HepG2 (cell line): Measurements from ENCODE around the gene GLRX5. TPM values are rescaled to one million over a fixed set of nuclear protein-coding genes. Genes with fewer than 3 reads are reported as not detected.

Experiments used
- AKAP8 ChIP-seq: sonication (generic); formaldehyde crosslinking; IDR thresholded peaks from 2 replicates; pipeline ENCODE4 v1.5.1; 2020; ENCODE audit warnings: mild to moderate bottlenecking, missing genetic modification reagents
- ATF1 ChIP-seq: IDR thresholded peaks from 2 replicates; pipeline ENCODE4 v1.6.1; 2016; ENCODE audit warnings: mild to moderate bottlenecking, control low read depth
- ATRX ChIP-seq: sonication (generic); formaldehyde crosslinking; IDR thresholded peaks from 2 replicates; pipeline ENCODE4 v1.4.0; 2020; ENCODE audit warnings: missing genetic modification reagents, borderline replicate concordance
- CBX5 ChIP-seq: sonication (generic); formaldehyde crosslinking; IDR thresholded peaks from 2 replicates; pipeline ENCODE4 v1.4.0; 2020; ENCODE audit warnings: missing genetic modification reagents, borderline replicate concordance
- ELF3 ChIP-seq: IDR thresholded peaks from 2 replicates; pipeline ENCODE4 v1.6.1; 2016; ENCODE audit warnings: missing genetic modification reagents, missing compliant biosample characterization
- FOXA1 ChIP-seq, 2 experiments: fragments of 450-650 bp in 1 of 2; sonication (generic) in 1 of 2; formaldehyde crosslinking in 1 of 2; IDR thresholded peaks; 2 replicates each; pipeline versions ENCODE4 v1.4.0 to v1.6.1; 2016 to 2020; ENCODE audit warnings: missing genetic modification reagents in 1 of 2
- JDP2 ChIP-seq: sonication (generic); formaldehyde crosslinking; IDR thresholded peaks from 2 replicates; pipeline ENCODE4 v1.8.1; 2022; ENCODE audit warnings: missing genetic modification reagents, borderline replicate concordance
- MZF1 ChIP-seq: sonication (generic); formaldehyde crosslinking; IDR thresholded peaks from 2 replicates; pipeline ENCODE4 v1.8.1; 2023; ENCODE audit warnings: mild to moderate bottlenecking, missing genetic modification reagents, borderline replicate concordance
- NCOA2 ChIP-seq: sonication (generic); formaldehyde crosslinking; IDR thresholded peaks from 2 replicates; pipeline ENCODE4 v1.8.0; 2022; ENCODE audit warnings: inconsistent platforms
- NR2F6 ChIP-seq, 2 experiments: IDR thresholded peaks; 2 replicates each; pipeline ENCODE4 v1.6.1; 2016; ENCODE audit warnings: antibody characterized with exemption in 1 of 2, mild to moderate bottlenecking in 1 of 2
- POGZ ChIP-seq: sonication (generic); formaldehyde crosslinking; IDR thresholded peaks from 2 replicates; pipeline ENCODE4 v1.4.0; 2020; ENCODE audit warnings: mild to moderate bottlenecking, missing genetic modification reagents
- PPARG ChIP-seq: conservative IDR thresholded peaks from 2 replicates; pipeline ENCODE4 v1.6.1; 2016; ENCODE audit warnings: missing biosample characterization, missing genetic modification reagents
- RBM22 ChIP-seq: fragments of 200-400 bp; formaldehyde crosslinking; optimal IDR thresholded peaks from 2 replicates; pipeline ENCODE3; 2017; ENCODE audit warnings: mild to moderate bottlenecking, low read length, moderate library complexity
- SIN3B ChIP-seq: fragments of 150-350 bp; IDR thresholded peaks from 2 replicates; pipeline ENCODE4 v1.6.1; 2014; ENCODE audit warnings: low read length
- SRF ChIP-seq: IDR thresholded peaks from 2 replicates; pipeline ENCODE4 v1.6.1; 2011; ENCODE audit warnings: mild to moderate bottlenecking, low read depth, low read length, moderate library complexity
- SYNCRIP ChIP-seq: fragments of 200-400 bp; formaldehyde crosslinking; IDR thresholded peaks from 2 replicates; pipeline ENCODE4 v1.6.1; 2018; ENCODE audit warnings: mild to moderate bottlenecking, low read depth, low read length; ENCODE audit not compliant: insufficient read depth
- TBP ChIP-seq: sonication (generic); formaldehyde crosslinking; IDR thresholded peaks from 2 replicates; pipeline ENCODE4 v1.5.0; 2020; ENCODE audit warnings: missing genetic modification reagents
- TFE3 ChIP-seq: IDR thresholded peaks from 2 replicates; pipeline ENCODE4 v1.6.1; 2016
- YEATS2 ChIP-seq: sonication (generic); formaldehyde crosslinking; IDR thresholded peaks from 2 replicates; pipeline ENCODE4 v1.4.0; 2020; ENCODE audit warnings: missing genetic modification reagents, borderline replicate concordance
- YEATS4 ChIP-seq: sonication (generic); formaldehyde crosslinking; IDR thresholded peaks from 2 replicates; pipeline ENCODE4 v1.4.0; 2020; ENCODE audit warnings: missing genetic modification reagents, borderline replicate concordance
- ZFX ChIP-seq: sonication (generic); formaldehyde crosslinking; IDR thresholded peaks from 2 replicates; pipeline ENCODE4 v1.4.0; 2020; ENCODE audit warnings: mild to moderate bottlenecking, low read depth, missing genetic modification reagents, moderate library complexity
- ZNF317 ChIP-seq: sonication (generic); formaldehyde crosslinking; IDR thresholded peaks from 2 replicates; pipeline ENCODE4 v1.5.0; 2020; ENCODE audit warnings: mild to moderate bottlenecking, missing genetic modification reagents
- ZNF331 ChIP-seq: sonication (generic); formaldehyde crosslinking; IDR thresholded peaks from 2 replicates; pipeline ENCODE4 v1.4.0; 2020; ENCODE audit warnings: missing genetic modification reagents
- ZUFSP ChIP-seq: sonication (generic); formaldehyde crosslinking; IDR thresholded peaks from 2 replicates; pipeline ENCODE4 v1.9.0; 2021; ENCODE audit warnings: missing genetic modification reagents, mild to moderate bottlenecking, borderline replicate concordance
- polyA plus RNA-seq, 8 experiments: library from polyadenylated mRNA; depleted of rRNA in 3 of 8; stranded (reverse) in 7 of 8; unstranded in 1 of 8; fragments of >200 nt; fragmentation: Illumina TruSeq in 4 of 8; extraction: Trizol in 4 of 8; gene quantifications; 2 replicates each; pipeline versions ENCODE4 v1.2.1 to v1.2.3, GENCODE V29; 2011 to 2016; ENCODE audit warnings: low read depth in 4 of 8, missing spikeins in 1 of 8, mixed read lengths in 1 of 8; ENCODE audit not compliant: insufficient read depth in 1 of 8
- total RNA-seq, 5 experiments: library from RNA; depleted of rRNA; stranded (reverse); fragments of >200 nt; fragmentation: Illumina TruSeq; extraction: Trizol; gene quantifications; 2 replicates each; pipeline ENCODE4 v1.2.3, GENCODE V29; 2016; ENCODE audit warnings: low read depth in 1 of 5
- TF ChIP-seq, protein P1 (sequence below): sonication (generic); formaldehyde crosslinking; IDR thresholded peaks from 2 replicates; pipeline ENCODE4 v1.8.0; 2022; ENCODE audit warnings: mild to moderate bottlenecking, missing genetic modification reagents, borderline replicate concordance
- TF ChIP-seq, protein P2 (sequence below): sonication (generic); formaldehyde crosslinking; IDR thresholded peaks from 2 replicates; pipeline ENCODE4 v1.4.0; 2020; ENCODE audit warnings: mild to moderate bottlenecking, missing genetic modification reagents

The GLRX5 gene
- total and polyA plus RNA-seq, 2 of the 13 experiments (the other 11 are each of a cell fraction or from before 2014, with no cell fraction given) = 122 to 146 TPM

- TF ChIP-seq, protein P1, sequence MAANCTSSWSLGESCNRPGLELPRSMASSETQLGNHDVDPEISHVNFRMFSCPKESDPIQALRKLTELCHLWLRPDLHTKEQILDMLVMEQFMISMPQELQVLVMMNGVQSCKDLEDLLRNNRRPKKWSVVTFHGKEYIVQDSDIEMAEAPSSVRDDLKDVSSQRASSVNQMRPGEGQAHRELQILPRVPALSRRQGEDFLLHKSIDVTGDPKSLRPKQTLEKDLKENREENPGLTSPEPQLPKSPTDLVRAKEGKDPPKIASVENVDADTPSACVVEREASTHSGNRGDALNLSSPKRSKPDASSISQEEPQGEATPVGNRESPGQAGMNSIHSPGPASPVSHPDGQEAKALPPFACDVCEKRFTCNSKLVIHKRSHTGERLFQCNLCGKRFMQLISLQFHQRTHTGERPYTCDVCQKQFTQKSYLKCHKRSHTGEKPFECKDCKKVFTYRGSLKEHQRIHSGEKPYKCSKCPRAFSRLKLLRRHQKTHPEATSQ (CRISPR knock-in tag) = no peak
- TF ChIP-seq MZF1 (CRISPR knock-in tag) = no peak
- TF ChIP-seq ZUFSP (CRISPR knock-in tag) = no peak
- peak; percentile 65 for TF ChIP-seq ZNF331
- no peak for TF ChIP-seq PPARG (CRISPR knock-in tag)
- TF ChIP-seq ELF3 (CRISPR knock-in tag) = peak; percentile 20; the same call in 1 of the 2 replicates
- peak; percentile 76 for TF ChIP-seq NCOA2 (CRISPR knock-in tag)
- no peak for TF ChIP-seq ATRX (CRISPR knock-in tag)
- no peak for TF ChIP-seq JDP2
- TF ChIP-seq SRF = no peak
- no peak for TF ChIP-seq SIN3B
- TF ChIP-seq ZFX = peak; percentile 33
- peak; percentile 23; the same call in 1 of the 2 replicates for TF ChIP-seq YEATS4 (CRISPR knock-in tag)
- TF ChIP-seq TFE3 = 0 out of 2 replicates have a peak, but pooled peaks have one; percentile 49
- peak; percentile 32 for TF ChIP-seq NR2F6 (IDR thresholded peaks at IDR 0.05)
- TF ChIP-seq NR2F6 (CRISPR knock-in tag; IDR thresholded peaks at IDR 0.05) = peak; percentile 83
- TF ChIP-seq RBM22 = no peak
- TF ChIP-seq TBP = no peak
- no peak for TF ChIP-seq AKAP8 (CRISPR knock-in tag)
- no peak for TF ChIP-seq ATF1 (CRISPR knock-in tag)
- no peak for TF ChIP-seq FOXA1 (IDR thresholded peaks at IDR 0.05)
- TF ChIP-seq FOXA1 (CRISPR knock-in tag; IDR thresholded peaks at IDR 0.05) = peak; percentile 67
- no peak for TF ChIP-seq ZNF317 (CRISPR knock-in tag)
- TF ChIP-seq SYNCRIP = no peak
- TF ChIP-seq POGZ = peak; percentile 26; the same call in 1 of the 2 replicates
- TF ChIP-seq, protein P2, sequence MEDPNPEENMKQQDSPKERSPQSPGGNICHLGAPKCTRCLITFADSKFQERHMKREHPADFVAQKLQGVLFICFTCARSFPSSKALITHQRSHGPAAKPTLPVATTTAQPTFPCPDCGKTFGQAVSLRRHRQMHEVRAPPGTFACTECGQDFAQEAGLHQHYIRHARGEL (CRISPR knock-in tag) = no peak
- TF ChIP-seq CBX5 (CRISPR knock-in tag) = peak; percentile 26; the same call in 1 of the 2 replicates
- TF ChIP-seq YEATS2 (CRISPR knock-in tag) = no peak
These were observed 12.9 kb downstream of the GLRX5 start (continued) for GRCh38 chr14:95547626-95548327.
